ENCODE data around the gene NAV2.

The NAV2 gene

GRCh38 chr11:19698493-19699292 lies 13.9 kb upstream of the NAV2 start:
- no peak overlapping the region for H3K4me3 ChIP-seq (ENCODE audit: low read depth, low read length)
- no peaks in the 10 kb centered on the region for H3K27me3 ChIP-seq (replicated peaks)
- TF ChIP-seq, protein P1, sequence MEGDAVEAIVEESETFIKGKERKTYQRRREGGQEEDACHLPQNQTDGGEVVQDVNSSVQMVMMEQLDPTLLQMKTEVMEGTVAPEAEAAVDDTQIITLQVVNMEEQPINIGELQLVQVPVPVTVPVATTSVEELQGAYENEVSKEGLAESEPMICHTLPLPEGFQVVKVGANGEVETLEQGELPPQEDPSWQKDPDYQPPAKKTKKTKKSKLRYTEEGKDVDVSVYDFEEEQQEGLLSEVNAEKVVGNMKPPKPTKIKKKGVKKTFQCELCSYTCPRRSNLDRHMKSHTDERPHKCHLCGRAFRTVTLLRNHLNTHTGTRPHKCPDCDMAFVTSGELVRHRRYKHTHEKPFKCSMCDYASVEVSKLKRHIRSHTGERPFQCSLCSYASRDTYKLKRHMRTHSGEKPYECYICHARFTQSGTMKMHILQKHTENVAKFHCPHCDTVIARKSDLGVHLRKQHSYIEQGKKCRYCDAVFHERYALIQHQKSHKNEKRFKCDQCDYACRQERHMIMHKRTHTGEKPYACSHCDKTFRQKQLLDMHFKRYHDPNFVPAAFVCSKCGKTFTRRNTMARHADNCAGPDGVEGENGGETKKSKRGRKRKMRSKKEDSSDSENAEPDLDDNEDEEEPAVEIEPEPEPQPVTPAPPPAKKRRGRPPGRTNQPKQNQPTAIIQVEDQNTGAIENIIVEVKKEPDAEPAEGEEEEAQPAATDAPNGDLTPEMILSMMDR (IDR thresholded peaks at IDR 0.05; ENCODE audit: low read depth, low read length, missing control alignments), result no peak
- no peak overlapping the region for H3K27ac ChIP-seq
- H3K36me3 ChIP-seq (replicated peaks), result no peaks in the 10 kb centered on the region
- no peak for DNase-seq
- in situ Hi-C loops (cut with HindIII; ENCODE audit: low pct_ligation_motif_present, low sequenced_read_pairs), result no loop called here

DNA sequence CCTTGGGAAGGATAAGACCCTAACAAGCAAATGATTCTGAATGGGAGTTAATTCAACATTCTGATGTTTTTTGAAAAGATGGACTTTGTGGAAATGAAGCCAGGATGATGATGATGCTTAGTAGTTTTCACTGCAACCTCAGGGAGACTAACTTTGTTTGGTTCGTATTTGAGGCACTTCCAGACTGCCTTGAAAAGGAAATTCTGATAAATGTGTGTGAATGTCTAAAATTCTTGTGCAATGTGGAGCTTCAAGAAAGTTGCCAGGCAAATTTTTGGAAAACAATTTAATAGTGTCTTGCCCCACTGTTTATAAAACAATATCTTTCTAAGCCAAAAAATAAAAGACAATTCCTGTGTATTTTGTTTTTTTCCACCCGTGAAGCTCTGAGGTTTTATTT lies 11.2 kb upstream of the NAV2 start:
- in situ Hi-C loops (cut with HindIII; ENCODE audit: low pct_ligation_motif_present, low sequenced_read_pairs), result no loop called here
- no peak for DNase-seq
- H3K4me3 ChIP-seq (ENCODE audit: low read depth, low read length), result no peak overlapping the region
- TF ChIP-seq, protein P1 (IDR thresholded peaks at IDR 0.05; ENCODE audit: low read depth, low read length, missing control alignments), result no peak
- no peaks in the 10 kb centered on the region for H3K36me3 ChIP-seq (replicated peaks)
- no peaks in the 10 kb centered on the region for H3K27me3 ChIP-seq (replicated peaks)
- H3K27ac ChIP-seq, result no peak overlapping the region

GRCh38 chr11:19702620-19703019 lies 10.0 kb upstream of the NAV2 start:
- no peak for DNase-seq
- TF ChIP-seq, protein P1 (IDR thresholded peaks at IDR 0.05; ENCODE audit: low read depth, low read length, missing control alignments), result no peak
- in situ Hi-C loops (cut with HindIII; ENCODE audit: low pct_ligation_motif_present, low sequenced_read_pairs), result no loop called here
- Histone ChIP-seq H3K36me3 (replicated peaks) (no peaks in the 10 kb centered on the region), H3K27me3 (replicated peaks) (no peaks in the 10 kb centered on the region), H3K4me3 (ENCODE audit: low read depth, low read length) (no peak overlapping the region), H3K27ac (no peak overlapping the region)

- in situ Hi-C loops (cut with HindIII; ENCODE audit: low pct_ligation_motif_present, low sequenced_read_pairs), result no loop called here
- Histone ChIP-seq H3K4me3 (ENCODE audit: low read depth, low read length) (no peak overlapping the region), H3K27ac (no peak overlapping the region), H3K36me3 (replicated peaks) (no peaks in the 10 kb centered on the region), H3K27me3 (replicated peaks) (no peaks in the 10 kb centered on the region)
- TF ChIP-seq, protein P1 (IDR thresholded peaks at IDR 0.05; ENCODE audit: low read depth, low read length, missing control alignments), result no peak
- no peak for DNase-seq
Measured at GRCh38 chr11:19703211-19703610, 9.4 kb upstream of the NAV2 start.

- H3K27me3 ChIP-seq (replicated peaks), result no peaks in the 10 kb centered on the region
- in situ Hi-C loops (cut with HindIII; ENCODE audit: low pct_ligation_motif_present, low sequenced_read_pairs), result no loop called here
- DNase-seq, result no peak
- no peak overlapping the region for H3K4me3 ChIP-seq (ENCODE audit: low read depth, low read length)
- H3K27ac ChIP-seq, result no peak overlapping the region
- TF ChIP-seq, protein P1 (IDR thresholded peaks at IDR 0.05; ENCODE audit: low read depth, low read length, missing control alignments), result no peak
- no peaks in the 10 kb centered on the region for H3K36me3 ChIP-seq (replicated peaks)
Measured at GRCh38 chr11:19704213-19704612, 8.4 kb upstream of the NAV2 start.

DNA sequence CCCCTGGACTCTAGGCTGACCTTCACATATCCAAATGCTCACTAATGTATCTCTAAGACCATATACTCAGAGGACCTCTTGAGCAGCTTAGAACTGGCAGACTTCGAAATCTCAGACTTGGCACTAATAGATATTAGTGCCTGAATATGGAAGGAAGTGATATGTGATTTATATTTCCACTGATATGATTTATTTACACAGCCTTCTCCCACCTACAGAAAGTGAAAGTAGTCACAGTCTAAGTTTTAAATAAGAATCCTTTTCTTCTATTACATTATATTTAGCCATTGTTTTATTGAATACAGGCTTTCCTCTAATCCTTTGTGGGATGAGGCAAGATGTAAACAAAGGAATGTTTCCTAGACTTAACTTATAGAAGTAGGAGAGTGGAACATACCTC lies 6.7 kb upstream of the NAV2 start:
- Histone ChIP-seq H3K27ac (no peak overlapping the region), H3K4me3 (ENCODE audit: low read depth, low read length) (no peak overlapping the region), H3K36me3 (replicated peaks) (no peaks in the 10 kb centered on the region), H3K27me3 (replicated peaks) (no peaks in the 10 kb centered on the region)
- in situ Hi-C loops (cut with HindIII; ENCODE audit: low pct_ligation_motif_present, low sequenced_read_pairs), result no loop called here
- TF ChIP-seq, protein P1 (IDR thresholded peaks at IDR 0.05; ENCODE audit: low read depth, low read length, missing control alignments), result no peak
- DNase-seq, result no peak
